ENCODE measurements around the gene IGFBP4.
"Not testable (repeated sequence)": the region's sequence is repeated elsewhere in the genome, so short reads cannot be mapped to it uniquely, and the experiment has no call there.

IGFBP4 gene

GRCh38 chr17:40443196-40443987 is at the start of gene IGFBP4:
TSS of gene IGFBP4 (plus strand) at chr17:40443450. CDS start at chr17:40443736, 286 bp downstream.
- peak; percentile 79 for DNase-seq

- DNase-seq = no peak
Measured at GRCh38 chr17:40399185-40399584, 44.1 kb upstream of the IGFBP4 start.

GRCh38 chr17:40402668-40403067 is 40.6 kb upstream of the IGFBP4 start:
- DNase-seq = no peak

GRCh38 chr17:40404003-40404402 is 39.2 kb upstream of the IGFBP4 start:
- DNase-seq = no peak

GRCh38 chr17:40407460-40407859 is 35.8 kb upstream of the IGFBP4 start:
- no peak for DNase-seq

GRCh38 chr17:40409540-40409939 is 33.7 kb upstream of the IGFBP4 start:
- DNase-seq = not testable (repeated sequence)

- DNase-seq = no peak
Measured at GRCh38 chr17:40410082-40410481, 33.2 kb upstream of the IGFBP4 start.

- DNase-seq = no peak
Measured at GRCh38 chr17:40411821-40412220, 31.4 kb upstream of the IGFBP4 start.

GRCh38 chr17:40412880-40413279 is 30.4 kb upstream of the IGFBP4 start:
- no peak for DNase-seq

GRCh38 chr17:40414312-40414711 is 28.9 kb upstream of the IGFBP4 start:
- DNase-seq = not testable (repeated sequence)

GRCh38 chr17:40415390-40415789 is 27.9 kb upstream of the IGFBP4 start:
- no peak for DNase-seq

GRCh38 chr17:40416671-40417070 is 26.6 kb upstream of the IGFBP4 start:
- DNase-seq = no peak

GRCh38 chr17:40417258-40417608 is 26.0 kb upstream of the IGFBP4 start:
- DNase-seq = peak; percentile 45

- DNase-seq = peak; percentile 96
Measured at GRCh38 chr17:40417609-40418427, 25.4 kb upstream of the IGFBP4 start, which contains the start of gene TOP2A. TSS of gene TOP2A (minus strand) at chr17:40417896. CDS start at chr17:40417791, 105 bp downstream.

GRCh38 chr17:40418428-40418706 is 24.9 kb upstream of the IGFBP4 start:
- no peak for DNase-seq

GRCh38 chr17:40419559-40420331 is 23.5 kb upstream of the IGFBP4 start:
- DNase-seq = no peak

- no peak for DNase-seq
Measured at GRCh38 chr17:40422990-40423633, 20.1 kb upstream of the IGFBP4 start.

GRCh38 chr17:40425741-40426140 is 17.5 kb upstream of the IGFBP4 start:
- no peak for DNase-seq

- DNase-seq = no peak
Measured at GRCh38 chr17:40427002-40427491, 16.2 kb upstream of the IGFBP4 start.

GRCh38 chr17:40430272-40431230 is 12.7 kb upstream of the IGFBP4 start:
- no peak for DNase-seq

GRCh38 chr17:40431231-40431602 is 12.0 kb upstream of the IGFBP4 start:
- DNase-seq = no peak

Data from activated CD4-positive, alpha-beta T cell treated with anti-CD3 and anti-CD28 coated beads for 48 hours (primary cell).